Right cardiac atrium (tissue), 5 donors: ENCODE results near the gene OPRD1. TPM values are rescaled to one million over a fixed set of nuclear protein-coding genes. Genes with fewer than 3 reads are reported as not detected.
"Not testable (repeated sequence)": the region's sequence is repeated elsewhere in the genome, so short reads cannot be mapped to it uniquely, and the experiment has no call there.

Source experiments
- ATAC-seq, 2 donors: fragments of 200-7000 bp; cut with Tn5 transposase; one replicate each; pipeline versions ENCODE4 v1.8.0 to v1.9.1; 2020; ENCODE audit warnings: moderate library complexity in 2 of 2, mild to moderate bottlenecking in 1 of 2
- DNase-seq, 3 donors: peaks; one replicate each; pipeline ENCODE4 v3.0.0-alpha.2; 2020
- H3K27ac ChIP-seq: one replicate; pipeline ENCODE4 v1.5.1; 2013; ENCODE audit warnings: mild to moderate bottlenecking, low read length, control low read depth, moderate library complexity
- H3K27me3 ChIP-seq: one replicate; pipeline ENCODE4 v1.6.1; 2013; ENCODE audit not compliant: control insufficient read depth, insufficient read depth
- H3K4me1 ChIP-seq: one replicate; pipeline ENCODE4 v1.6.1; 2013; ENCODE audit warnings: low read length; ENCODE audit not compliant: control insufficient read depth, insufficient read depth
- H3K4me3 ChIP-seq: one replicate; pipeline ENCODE4 v1.5.1; 2013; ENCODE audit warnings: low read length, control low read depth
- H3K9me3 ChIP-seq: one replicate; pipeline ENCODE4 v1.6.1; 2013; ENCODE audit warnings: low read length; ENCODE audit not compliant: control insufficient read depth
- WGBS: extraction: QIAGEN DNeasy Blood & Tissue Kit; methylation state at CpG from one replicate; pipeline ENCODE4 v1.1.7; 2013; 5-methylcytosine and 5-hydroxymethylcytosine counted together
- intact Hi-C, 4 donors: fragments of 100-400 bp; cut with DNase I; formaldehyde crosslinking; loops; one replicate each; pipeline versions ENCODE4 v1.11.0 to v1.14.0; 2022 to 2023
- polyA plus RNA-seq: library from polyadenylated mRNA; stranded (reverse); fragments of 200-250 nt; gene quantifications from one replicate; pipeline ENCODE4 v1.2.3, GENCODE V29; 2013
- total RNA-seq, 4 donors: library from RNA; stranded (reverse); fragmentation: NEBNext Ultra II Directional; extraction: Animal tissue kit (Norgen Biotek cat#: 25700); gene quantifications; one replicate each; pipeline ENCODE4 v1.2.1, GENCODE V29; 2021
- donor health status: healthy with polysubstance abuse.
- donor health status: DM: no; HTN: yes; CAD: no.
- donor health status: DM: no; HTN: no; CAD: no.
- donor health status: DM: no; HTN: yes; CAD: no; lungs with severe emphysema.
- donor health status: DM: yes; HTN: yes; CAD: no.

The OPRD1 gene
- total and polyA plus RNA-seq, 5 donors, result under 0.01 TPM; not detected in 4

GRCh38 chr1:28782011-28782410 is 30.0 kb upstream of the OPRD1 start:
- H3K4me1 ChIP-seq, result no peaks in the 10 kb centered on the region
- WGBS, result 73% methylated on average over 3 of the region's 3 CpGs
- ATAC-seq, result no peak
- no peak overlapping the region for H3K27ac ChIP-seq
- H3K9me3 ChIP-seq, result no peaks in the 10 kb centered on the region
- no peak for DNase-seq
- intact Hi-C loops, result loop anchor here in 3 of 4 donors (5.0 to 10.0 kb wide), 4 partner anchors 250 to 423 kb away; no protein-coding TSS in a partner anchor
- no peak overlapping the region for H3K4me3 ChIP-seq
- no peaks in the 10 kb centered on the region for H3K27me3 ChIP-seq

- DNase-seq (no peak), ATAC-seq (no peak)
- Histone ChIP-seq H3K9me3 (no peaks in the 10 kb centered on the region), H3K27ac (no peak overlapping the region), H3K27me3 (no peaks in the 10 kb centered on the region), H3K4me1 (no peaks in the 10 kb centered on the region), H3K4me3 (no peak overlapping the region)
- intact Hi-C loops, result loop anchor here in 3 of 4 donors (5.0 to 10.0 kb wide), 4 partner anchors 249 to 421 kb away; no protein-coding TSS in a partner anchor
- WGBS, result 76% methylated on average over 2 of the region's 2 CpGs
Observed at GRCh38 chr1:28783363-28783762, 28.6 kb upstream of the OPRD1 start.

- 93% methylated on average over 9 of the region's 9 CpGs for WGBS
- DNase-seq (no peak), ATAC-seq (no peak)
- Histone ChIP-seq H3K4me1 (no peaks in the 10 kb centered on the region), H3K27me3 (no peaks in the 10 kb centered on the region), H3K27ac (no peak overlapping the region), H3K9me3 (no peaks in the 10 kb centered on the region), H3K4me3 (no peak overlapping the region)
- intact Hi-C loops, result loop anchor here (5.0 to 10.0 kb wide), 5 partner anchors 83 to 415 kb away; no protein-coding TSS in a partner anchor
Observed at GRCh38 chr1:28789412-28789811, 22.6 kb upstream of the OPRD1 start.

- intact Hi-C loops, result loop anchor here (5.0 to 10.0 kb wide), 5 partner anchors 82 to 415 kb away; no protein-coding TSS in a partner anchor
- Histone ChIP-seq H3K4me1 (no peaks in the 10 kb centered on the region), H3K27me3 (no peaks in the 10 kb centered on the region), H3K9me3 (no peaks in the 10 kb centered on the region), H3K27ac (no peak overlapping the region), H3K4me3 (no peak overlapping the region)
- ATAC-seq (no peak), DNase-seq (no peak)
- 75% methylated on average over 6 of the region's 6 CpGs for WGBS
Observed at GRCh38 chr1:28789816-28790215, 22.2 kb upstream of the OPRD1 start.

GRCh38 chr1:28790377-28791035 is 21.5 kb upstream of the OPRD1 start:
- intact Hi-C loops, result no loop called here
- DNase-seq (no peak), ATAC-seq (no peak)
- Histone ChIP-seq H3K9me3 (no peaks in the 10 kb centered on the region), H3K27ac (no peak overlapping the region), H3K4me1 (no peaks in the 10 kb centered on the region), H3K4me3 (no peak overlapping the region), H3K27me3 (no peaks in the 10 kb centered on the region)
- WGBS, result 63% methylated on average over 12 of the region's 12 CpGs

- H3K9me3 ChIP-seq, H3K4me3 ChIP-seq, ATAC-seq, H3K27me3 ChIP-seq, DNase-seq, intact Hi-C loops, H3K27ac ChIP-seq, H3K4me1 ChIP-seq: not testable (repeated sequence)
- 88% methylated on average over 2 of the region's 2 CpGs for WGBS
Observed at GRCh38 chr1:28791929-28792328, 20.0 kb upstream of the OPRD1 start.

GRCh38 chr1:28792644-28793121 is 19.3 kb upstream of the OPRD1 start:
- no peak overlapping the region for H3K27ac ChIP-seq
- DNase-seq (no peak), ATAC-seq (no peak)
- H3K4me3 ChIP-seq, result no peak overlapping the region
- H3K27me3 ChIP-seq, result no peaks in the 10 kb centered on the region
- intact Hi-C loops, result no loop called here
- no peaks in the 10 kb centered on the region for H3K4me1 ChIP-seq
- WGBS, result 52% methylated on average over 1 of the region's 1 CpG
- H3K9me3 ChIP-seq, result no peaks in the 10 kb centered on the region

GRCh38 chr1:28794582-28794981 is 17.4 kb upstream of the OPRD1 start:
- WGBS, result 93% methylated on average over 5 of the region's 5 CpGs
- ATAC-seq, intact Hi-C loops, DNase-seq, H3K27me3 ChIP-seq, H3K9me3 ChIP-seq, H3K27ac ChIP-seq, H3K4me3 ChIP-seq, H3K4me1 ChIP-seq: not testable (repeated sequence)

GRCh38 chr1:28796352-28797211 is 15.4 kb upstream of the OPRD1 start:
- Histone ChIP-seq H3K27ac (no peak overlapping the region), H3K4me3 (no peak overlapping the region), H3K27me3 (no peaks in the 10 kb centered on the region), H3K4me1 (no peaks in the 10 kb centered on the region), H3K9me3 (no peaks in the 10 kb centered on the region)
- DNase-seq (no peak), ATAC-seq (no peak)
- intact Hi-C loops, result no loop called here
- 45% methylated on average over 18 of the region's 18 CpGs for WGBS

- Histone ChIP-seq H3K4me3 (no peak overlapping the region), H3K9me3 (peaks cover 2% of the 10 kb centered on the region), H3K4me1 (no peaks in the 10 kb centered on the region), H3K27ac (no peak overlapping the region), H3K27me3 (no peaks in the 10 kb centered on the region)
- intact Hi-C loops, result loop anchor here in 1 of 4 donors (5.0 kb wide), 1 partner anchor 67 kb away; no protein-coding TSS in a partner anchor
- WGBS, result 43% methylated on average over 3 of the region's 3 CpGs
- ATAC-seq, result no peak
- DNase-seq, result no peak
Observed at GRCh38 chr1:28800324-28800723, 11.6 kb upstream of the OPRD1 start.

GRCh38 chr1:28801461-28801860 is 10.5 kb upstream of the OPRD1 start:
- H3K4me3 ChIP-seq, result no peak overlapping the region
- no peaks in the 10 kb centered on the region for H3K4me1 ChIP-seq
- H3K27ac ChIP-seq, result no peak overlapping the region
- H3K9me3 ChIP-seq, result peaks cover 2% of the 10 kb centered on the region
- H3K27me3 ChIP-seq, result no peaks in the 10 kb centered on the region
- no peak for ATAC-seq
- no peak for DNase-seq
- intact Hi-C loops, result loop anchor here in 1 of 4 donors (5.0 kb wide), 1 partner anchor 66 kb away; no protein-coding TSS in a partner anchor
- 82% methylated on average over 6 of the region's 6 CpGs for WGBS
